ENCODE measurements around the gene INTS3.
"Not testable (repeated sequence)": the region's sequence is repeated elsewhere in the genome, so short reads cannot be mapped to it uniquely, and the experiment has no call there.

The INTS3 gene

GRCh38 chr1:153775458-153776327 is 47.8 kb downstream of the INTS3 start:
- FAIRE-seq, result peak; percentile 26
- DNase-seq (ENCODE audit: insufficient read length, low spot score), result peak; percentile 57

- DNase-seq (ENCODE audit: insufficient read length, low spot score) (no peak), FAIRE-seq (no peak)
Observed at GRCh38 chr1:153776352-153776751, 48.5 kb downstream of the INTS3 start.

GRCh38 chr1:153776845-153777370 is 49.1 kb downstream of the INTS3 start:
- DNase-seq (ENCODE audit: insufficient read length, low spot score) (no peak), FAIRE-seq (no peak)

GRCh38 chr1:153777648-153778047 is 49.8 kb downstream of the INTS3 start:
- FAIRE-seq, result no peak

GRCh38 chr1:153778051-153778823 is 50.4 kb downstream of the INTS3 start:
- FAIRE-seq (no peak), DNase-seq (ENCODE audit: insufficient read length, low spot score) (no peak)

More at GRCh38 chr1:153777648-153778047, 49.8 kb downstream of the INTS3 start:
- no peak for DNase-seq (ENCODE audit: insufficient read length, low spot score)

- no peak for DNase-seq (ENCODE audit: insufficient read length, low spot score)
- no peak for FAIRE-seq
Observed at GRCh38 chr1:153778824-153779519, 51.1 kb downstream of the INTS3 start.

GRCh38 chr1:153779781-153780541 is 52.1 kb downstream of the INTS3 start:
- FAIRE-seq (no peak), DNase-seq (ENCODE audit: insufficient read length, low spot score) (no peak)

GRCh38 chr1:153780551-153780950 is 52.7 kb downstream of the INTS3 start:
- DNase-seq (ENCODE audit: insufficient read length, low spot score), result no peak
- FAIRE-seq, result no peak

GRCh38 chr1:153782648-153783047 is 54.8 kb downstream of the INTS3 start:
- not testable (repeated sequence) for DNase-seq (ENCODE audit: insufficient read length, low spot score); FAIRE-seq

GRCh38 chr1:153783233-153784190 is 55.7 kb downstream of the INTS3 start:
- FAIRE-seq, result peak; percentile 54

GRCh38 chr1:153786038-153786790 is 58.4 kb downstream of the INTS3 start:
- no peak for FAIRE-seq

More at GRCh38 chr1:153783233-153784190, 55.7 kb downstream of the INTS3 start:
- peak; percentile 94 for DNase-seq (ENCODE audit: insufficient read length, low spot score)

GRCh38 chr1:153789478-153790034 is 61.7 kb downstream of the INTS3 start:
- no peak for FAIRE-seq

More at GRCh38 chr1:153786038-153786790, 58.4 kb downstream of the INTS3 start:
- DNase-seq (ENCODE audit: insufficient read length, low spot score), result no peak

GRCh38 chr1:153790313-153790965 is 62.6 kb downstream of the INTS3 start:
- no peak for DNase-seq (ENCODE audit: insufficient read length, low spot score)
- no peak for FAIRE-seq

More at GRCh38 chr1:153789478-153790034, 61.7 kb downstream of the INTS3 start:
- no peak for DNase-seq (ENCODE audit: insufficient read length, low spot score)

GRCh38 chr1:153790966-153791647 is 63.3 kb downstream of the INTS3 start:
- FAIRE-seq, result no peak
- no peak for DNase-seq (ENCODE audit: insufficient read length, low spot score)

- FAIRE-seq (no peak), DNase-seq (ENCODE audit: insufficient read length, low spot score) (no peak)
Observed at GRCh38 chr1:153791648-153792253, 63.9 kb downstream of the INTS3 start.

- DNase-seq (ENCODE audit: insufficient read length, low spot score) (no peak), FAIRE-seq (no peak)
Observed at GRCh38 chr1:153792631-153793041, 64.8 kb downstream of the INTS3 start.
